DOHH2 (cell line): ENCODE measurements around the gene CNTLN.

Experiments
- CTCF ChIP-seq: fragments of 200-600 bp; sonication (generic); IDR thresholded peaks from one replicate; pipeline ENCODE4 v1.5.1; 2014; ENCODE audit warnings: antibody characterized with exemption, mild to moderate bottlenecking, low read depth, low read length; ENCODE audit not compliant: poor library complexity, severe bottlenecking
- EZH2phosphoT487 ChIP-seq: fragments of 200-600 bp; sonication (generic); IDR thresholded peaks from 2 replicates; pipeline ENCODE4 v1.6.1; 2017; ENCODE audit warnings: borderline replicate concordance, mild to moderate bottlenecking, antibody characterized with exemption, low read length, moderate library complexity, mixed read lengths

GRCh38 chr9:17191082-17191481, 56.2 kb downstream of the CNTLN start:
- no peak for TF ChIP-seq CTCF
- TF ChIP-seq EZH2phosphoT487, result no peak
